ENCODE data around the gene MTAP.

MTAP gene

GRCh38 chr9:21970800-21971640, 168.6 kb downstream of the MTAP start:
- Histone ChIP-seq H3K27me3 (ENCODE audit: insufficient read depth, poor library complexity, severe bottlenecking) (no peaks in the 10 kb centered on the region), H3K27ac (replicated peaks) (no peak overlapping the region), H3K4me3 (replicated peaks; ENCODE audit: insufficient read depth, low read length) (no peak overlapping the region)
- no peak for DNase-seq (ENCODE audit: low read depth in 1 of 2, low spot score in 1 of 2)
- no peak for TF ChIP-seq CTCF (IDR thresholded peaks at IDR 0.05; ENCODE audit: insufficient read depth, low read length)
- TF ChIP-seq GABPA (IDR thresholded peaks at IDR 0.05; ENCODE audit: low read depth), result no peak
- no peak for TF ChIP-seq REST (IDR thresholded peaks at IDR 0.05; ENCODE audit: insufficient replicate concordance, low read depth)
- no peak for TF ChIP-seq SPI1 (IDR thresholded peaks at IDR 0.05; ENCODE audit: borderline replicate concordance, low read depth)
- TF ChIP-seq POLR2AphosphoS5 (IDR thresholded peaks at IDR 0.05; ENCODE audit: low read depth), result no peak

- no peak for DNase-seq (ENCODE audit: low read depth in 1 of 2, low spot score in 1 of 2)
- no peak overlapping the region for H3K4me3 ChIP-seq (replicated peaks; ENCODE audit: insufficient read depth, low read length)
- no peaks in the 10 kb centered on the region for H3K27me3 ChIP-seq (ENCODE audit: insufficient read depth, poor library complexity, severe bottlenecking)
Measured at GRCh38 chr9:21972361-21972760, 169.9 kb downstream of the MTAP start.

More at GRCh38 chr9:21972361-21972760, 169.9 kb downstream of the MTAP start:
- H3K27ac ChIP-seq (replicated peaks), result no peak overlapping the region
- no peak for TF ChIP-seq REST (IDR thresholded peaks at IDR 0.05; ENCODE audit: insufficient replicate concordance, low read depth)
- no peak for TF ChIP-seq SPI1 (IDR thresholded peaks at IDR 0.05; ENCODE audit: borderline replicate concordance, low read depth)
- no peak for TF ChIP-seq POLR2AphosphoS5 (IDR thresholded peaks at IDR 0.05; ENCODE audit: low read depth)
- no peak for TF ChIP-seq GABPA (IDR thresholded peaks at IDR 0.05; ENCODE audit: low read depth)
- TF ChIP-seq CTCF (IDR thresholded peaks at IDR 0.05; ENCODE audit: insufficient read depth, low read length), result no peak

All from HL-60 (cell line).